Measurements from ENCODE around the gene RPL12. TPM values are rescaled to one million over a fixed set of nuclear protein-coding genes. Genes with fewer than 3 reads are reported as not detected.

The RPL12 gene
- total and polyA plus RNA-seq, 2 of the 13 experiments (the other 11 are each of a cell fraction or from before 2014, with no cell fraction given) = 1,551 to 2,590 TPM

DNA sequence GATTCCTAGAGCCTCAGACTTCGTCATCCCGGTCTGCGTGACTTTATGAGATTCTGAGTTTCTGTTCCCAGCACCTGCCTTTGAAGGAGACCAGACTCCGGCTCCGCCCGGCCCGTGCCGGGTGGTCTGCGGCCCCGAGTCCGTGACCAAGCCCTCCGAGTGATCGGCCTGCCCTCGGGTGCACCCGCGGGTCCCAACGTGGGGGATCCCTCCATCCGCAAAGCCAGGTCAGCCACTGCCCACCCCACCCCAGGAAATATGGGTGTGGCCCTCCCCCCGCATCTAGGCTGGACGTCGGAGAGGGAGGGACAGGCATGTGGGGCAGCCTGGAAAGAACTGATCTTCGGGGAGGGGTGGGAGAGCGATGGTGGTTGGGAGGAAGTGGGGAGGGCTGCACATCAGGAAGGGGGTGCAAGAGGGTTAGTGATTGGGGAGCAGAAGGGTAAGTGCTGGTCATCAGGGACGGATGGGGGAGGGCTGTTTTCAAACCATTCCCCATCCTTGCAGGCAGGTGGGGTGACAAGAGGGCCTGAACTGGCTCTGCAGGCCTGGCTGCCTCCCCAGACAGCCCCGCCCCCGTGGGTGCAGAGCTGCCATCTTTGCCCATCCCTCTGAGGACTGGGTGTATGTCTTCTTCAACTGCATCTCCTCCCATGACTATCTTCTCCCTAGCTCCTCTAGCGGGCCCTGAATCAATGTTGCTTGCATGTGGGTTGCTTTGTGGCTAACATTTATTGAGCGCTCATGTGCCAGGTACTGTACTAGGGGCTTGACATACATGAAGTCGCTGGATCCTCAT, 851 bp upstream of the RPL12 start (continued):
- TF ChIP-seq, protein P1, sequence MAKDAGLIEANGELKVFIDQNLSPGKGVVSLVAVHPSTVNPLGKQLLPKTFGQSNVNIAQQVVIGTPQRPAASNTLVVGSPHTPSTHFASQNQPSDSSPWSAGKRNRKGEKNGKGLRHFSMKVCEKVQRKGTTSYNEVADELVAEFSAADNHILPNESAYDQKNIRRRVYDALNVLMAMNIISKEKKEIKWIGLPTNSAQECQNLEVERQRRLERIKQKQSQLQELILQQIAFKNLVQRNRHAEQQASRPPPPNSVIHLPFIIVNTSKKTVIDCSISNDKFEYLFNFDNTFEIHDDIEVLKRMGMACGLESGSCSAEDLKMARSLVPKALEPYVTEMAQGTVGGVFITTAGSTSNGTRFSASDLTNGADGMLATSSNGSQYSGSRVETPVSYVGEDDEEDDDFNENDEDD (CRISPR knock-in tag; IDR thresholded peaks at IDR 0.05; ENCODE audit: borderline replicate concordance) = no peak
- TF ChIP-seq HOXA7 (CRISPR knock-in tag; IDR thresholded peaks at IDR 0.05) (no peak), ETV5 (CRISPR knock-in tag; IDR thresholded peaks at IDR 0.05; ENCODE audit: borderline replicate concordance) (0 out of 2 replicates have a peak, but pooled peaks have one; percentile 7), ZNF749 (CRISPR knock-in tag; IDR thresholded peaks at IDR 0.05; ENCODE audit: borderline replicate concordance) (peak; percentile 30; the same call in 1 of the 2 replicates), PHF5A (CRISPR knock-in tag; IDR thresholded peaks at IDR 0.05; ENCODE audit: low read depth, unreplicated experiment) (no peak), IRX3 (CRISPR knock-in tag; IDR thresholded peaks at IDR 0.05; ENCODE audit: borderline replicate concordance, low read depth) (no peak), AGO1 (IDR thresholded peaks at IDR 0.05; ENCODE audit: low read depth, low read length, poor library complexity, severe bottlenecking) (no peak), ZNF468 (CRISPR knock-in tag; IDR thresholded peaks at IDR 0.05) (no peak), ZNF557 (CRISPR knock-in tag; IDR thresholded peaks at IDR 0.05) (no peak), TAF15 (IDR thresholded peaks at IDR 0.05; ENCODE audit: low read depth, low read length, poor library complexity, severe bottlenecking) (no peak), SOX5 (CRISPR knock-in tag; IDR thresholded peaks at IDR 0.05; ENCODE audit: borderline replicate concordance) (peak; percentile 7; the same call in 1 of the 2 replicates), HNRNPL (IDR thresholded peaks at IDR 0.05; ENCODE audit: low read depth, low read length) (0 out of 2 replicates have a peak, but pooled peaks have one; percentile 20), ZNF619 (CRISPR knock-in tag; IDR thresholded peaks at IDR 0.05) (no peak)
- TF ChIP-seq, protein P2, sequence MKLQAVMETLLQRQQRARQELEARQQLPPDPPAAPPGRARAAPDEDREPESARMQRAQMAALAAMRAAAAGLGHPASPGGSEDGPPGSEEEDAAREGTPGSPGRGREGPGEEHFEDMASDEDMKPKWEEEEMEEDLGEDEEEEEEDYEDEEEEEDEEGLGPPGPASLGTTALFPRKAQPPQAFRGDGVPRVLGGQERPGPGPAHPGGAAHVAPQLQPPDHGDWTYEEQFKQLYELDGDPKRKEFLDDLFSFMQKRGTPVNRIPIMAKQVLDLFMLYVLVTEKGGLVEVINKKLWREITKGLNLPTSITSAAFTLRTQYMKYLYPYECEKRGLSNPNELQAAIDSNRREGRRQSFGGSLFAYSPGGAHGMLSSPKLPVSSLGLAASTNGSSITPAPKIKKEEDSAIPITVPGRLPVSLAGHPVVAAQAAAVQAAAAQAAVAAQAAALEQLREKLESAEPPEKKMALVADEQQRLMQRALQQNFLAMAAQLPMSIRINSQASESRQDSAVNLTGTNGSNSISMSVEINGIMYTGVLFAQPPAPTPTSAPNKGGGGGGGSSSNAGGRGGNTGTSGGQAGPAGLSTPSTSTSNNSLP (IDR thresholded peaks at IDR 0.05; ENCODE audit: low read depth, low read length) = no peak
- TF ChIP-seq, protein P3, sequence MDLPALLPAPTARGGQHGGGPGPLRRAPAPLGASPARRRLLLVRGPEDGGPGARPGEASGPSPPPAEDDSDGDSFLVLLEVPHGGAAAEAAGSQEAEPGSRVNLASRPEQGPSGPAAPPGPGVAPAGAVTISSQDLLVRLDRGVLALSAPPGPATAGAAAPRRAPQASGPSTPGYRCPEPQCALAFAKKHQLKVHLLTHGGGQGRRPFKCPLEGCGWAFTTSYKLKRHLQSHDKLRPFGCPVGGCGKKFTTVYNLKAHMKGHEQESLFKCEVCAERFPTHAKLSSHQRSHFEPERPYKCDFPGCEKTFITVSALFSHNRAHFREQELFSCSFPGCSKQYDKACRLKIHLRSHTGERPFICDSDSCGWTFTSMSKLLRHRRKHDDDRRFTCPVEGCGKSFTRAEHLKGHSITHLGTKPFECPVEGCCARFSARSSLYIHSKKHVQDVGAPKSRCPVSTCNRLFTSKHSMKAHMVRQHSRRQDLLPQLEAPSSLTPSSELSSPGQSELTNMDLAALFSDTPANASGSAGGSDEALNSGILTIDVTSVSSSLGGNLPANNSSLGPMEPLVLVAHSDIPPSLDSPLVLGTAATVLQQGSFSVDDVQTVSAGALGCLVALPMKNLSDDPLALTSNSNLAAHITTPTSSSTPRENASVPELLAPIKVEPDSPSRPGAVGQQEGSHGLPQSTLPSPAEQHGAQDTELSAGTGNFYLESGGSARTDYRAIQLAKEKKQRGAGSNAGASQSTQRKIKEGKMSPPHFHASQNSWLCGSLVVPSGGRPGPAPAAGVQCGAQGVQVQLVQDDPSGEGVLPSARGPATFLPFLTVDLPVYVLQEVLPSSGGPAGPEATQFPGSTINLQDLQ (CRISPR knock-in tag; IDR thresholded peaks at IDR 0.05) = 0 out of 2 replicates have a peak, but pooled peaks have one; percentile 39
- TF ChIP-seq, protein P4, sequence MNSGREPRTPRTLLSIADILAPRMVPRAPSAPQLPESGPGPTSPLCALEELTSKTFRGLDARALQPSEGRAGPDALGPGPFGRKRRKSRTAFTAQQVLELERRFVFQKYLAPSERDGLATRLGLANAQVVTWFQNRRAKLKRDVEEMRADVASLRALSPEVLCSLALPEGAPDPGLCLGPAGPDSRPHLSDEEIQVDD (CRISPR knock-in tag; IDR thresholded peaks at IDR 0.05; ENCODE audit: borderline replicate concordance) = no peak
- TF ChIP-seq, protein P5, sequence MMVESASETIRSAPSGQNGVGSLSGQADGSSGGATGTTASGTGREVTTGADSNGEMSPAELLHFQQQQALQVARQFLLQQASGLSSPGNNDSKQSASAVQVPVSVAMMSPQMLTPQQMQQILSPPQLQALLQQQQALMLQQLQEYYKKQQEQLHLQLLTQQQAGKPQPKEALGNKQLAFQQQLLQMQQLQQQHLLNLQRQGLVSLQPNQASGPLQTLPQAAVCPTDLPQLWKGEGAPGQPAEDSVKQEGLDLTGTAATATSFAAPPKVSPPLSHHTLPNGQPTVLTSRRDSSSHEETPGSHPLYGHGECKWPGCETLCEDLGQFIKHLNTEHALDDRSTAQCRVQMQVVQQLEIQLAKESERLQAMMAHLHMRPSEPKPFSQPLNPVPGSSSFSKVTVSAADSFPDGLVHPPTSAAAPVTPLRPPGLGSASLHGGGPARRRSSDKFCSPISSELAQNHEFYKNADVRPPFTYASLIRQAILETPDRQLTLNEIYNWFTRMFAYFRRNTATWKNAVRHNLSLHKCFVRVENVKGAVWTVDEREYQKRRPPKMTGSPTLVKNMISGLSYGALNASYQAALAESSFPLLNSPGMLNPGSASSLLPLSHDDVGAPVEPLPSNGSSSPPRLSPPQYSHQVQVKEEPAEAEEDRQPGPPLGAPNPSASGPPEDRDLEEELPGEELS (CRISPR knock-in tag; IDR thresholded peaks at IDR 0.05) = no peak

Measured in HepG2 (cell line).